Right renal cortex interstitium (tissue), 3 donors: ENCODE results near the gene TNC. TPM values are rescaled to one million over a fixed set of nuclear protein-coding genes. Genes with fewer than 3 reads are reported as not detected.

Experiments
- DNase-seq, 3 donors: peaks; one replicate each; pipeline ENCODE4 v3.0.0-alpha.2; 2013; ENCODE audit warnings: low read depth in 3 of 3, low spot score in 2 of 3
- polyA plus RNA-seq, 3 donors: library from polyadenylated mRNA; unstranded; fragments of 120-200 nt; gene quantifications; one replicate each; pipeline ENCODE4 v1.2.1, GENCODE V29; 2013; ENCODE audit not compliant: insufficient read length in 3 of 3

TNC gene
- polyA plus RNA-seq, 3 donors: 406 to 463 (median 421) TPM

- DNase-seq: no peak
Measured at GRCh38 chr9:115018547-115019435, 99.2 kb downstream of the TNC start.

DNA sequence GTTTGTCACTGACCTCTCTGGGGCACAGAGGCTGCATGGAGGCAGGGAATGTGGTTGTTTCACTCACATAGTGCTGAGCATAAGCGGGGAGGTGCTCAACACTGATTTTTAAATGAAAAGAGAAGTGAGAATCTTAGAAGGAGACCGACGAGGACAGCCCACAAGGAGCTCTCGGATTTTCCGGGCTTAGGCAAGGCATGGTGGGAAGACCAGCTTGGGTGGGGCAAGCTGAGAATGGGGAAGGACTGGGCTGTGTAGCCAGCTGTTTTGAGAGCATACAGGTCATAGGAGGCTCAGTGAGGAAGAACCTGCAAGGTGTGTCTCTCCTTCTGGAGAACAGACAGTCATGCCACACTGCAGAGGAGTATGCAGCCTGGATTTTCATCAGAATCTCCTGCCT lies 101.6 kb downstream of the TNC start:
- no peak for DNase-seq

DNA sequence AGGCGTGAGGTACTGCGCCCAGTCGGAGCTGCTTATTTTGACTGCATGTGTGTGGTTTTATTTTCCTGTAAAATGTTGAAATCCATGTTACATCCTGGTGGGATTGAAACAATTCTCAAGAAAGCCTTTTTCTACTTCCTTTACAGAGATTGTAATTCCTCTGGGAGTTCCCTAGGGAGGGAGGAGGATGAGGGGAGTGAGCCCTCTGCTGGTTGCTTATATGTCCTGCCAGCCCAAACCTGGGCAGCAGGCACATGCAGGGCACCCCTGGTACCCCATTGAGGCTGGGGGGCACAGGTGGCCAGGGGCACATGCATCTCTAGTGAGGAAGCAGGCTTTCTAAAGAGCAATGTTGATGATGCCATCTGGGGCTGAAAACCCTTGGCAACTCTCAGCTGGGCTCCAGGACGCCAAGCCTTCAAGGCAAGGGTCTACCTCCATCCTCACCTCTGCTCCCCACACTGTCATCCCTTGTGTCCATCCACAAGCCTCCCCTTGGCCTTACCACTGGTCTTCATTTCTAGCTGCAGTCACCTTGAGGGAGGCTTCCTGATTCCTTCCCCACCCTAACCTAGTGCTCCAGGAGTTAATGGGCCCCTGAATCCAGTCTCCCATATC lies 102.8 kb downstream of the TNC start:
- DNase-seq: no peak

GRCh38 chr9:115014438-115014837 lies 103.5 kb downstream of the TNC start:
- no peak for DNase-seq

DNA sequence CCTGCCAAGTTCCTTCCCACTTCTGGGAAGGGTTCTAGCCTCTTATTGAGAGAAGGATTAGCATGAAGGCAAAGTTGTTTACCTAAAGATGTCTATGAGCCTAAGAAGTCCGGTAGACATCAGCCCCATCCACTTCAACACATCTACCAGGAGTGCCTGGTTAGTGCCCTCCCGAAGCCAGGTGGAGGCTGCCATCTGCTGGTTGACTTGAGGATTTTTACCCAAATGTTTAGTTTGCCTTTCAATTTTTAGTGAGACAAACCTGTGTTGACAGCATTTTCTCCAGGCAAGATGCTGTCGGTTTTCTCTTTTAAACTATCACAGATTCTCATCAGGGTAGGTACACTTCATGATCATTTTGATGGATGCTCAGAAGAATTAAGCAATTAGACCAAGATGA lies 104.0 kb downstream of the TNC start:
- peak; percentile 25 to 38 (median 26) for DNase-seq

DNA sequence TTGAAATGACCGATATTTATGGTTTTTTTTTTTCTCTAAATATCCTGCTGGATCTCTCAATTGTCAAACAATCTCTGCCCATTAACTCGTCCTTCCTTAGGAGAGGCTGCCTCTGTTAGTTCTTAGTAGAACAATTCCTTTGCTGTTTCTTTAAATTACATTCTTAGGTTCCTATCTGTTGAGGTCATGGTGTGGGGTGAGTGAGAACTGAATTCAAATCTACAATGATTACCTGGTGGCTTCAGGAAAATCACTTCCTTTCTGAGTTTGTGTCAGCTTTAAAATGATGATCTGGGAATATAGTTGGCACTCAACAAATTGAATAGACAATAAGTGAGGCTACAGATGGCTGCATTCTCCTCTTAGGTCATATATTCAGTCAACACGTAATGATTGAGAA lies 105.5 kb downstream of the TNC start:
- DNase-seq: no peak

- no peak for DNase-seq
Measured at GRCh38 chr9:115010874-115011273, 107.1 kb downstream of the TNC start.

DNA sequence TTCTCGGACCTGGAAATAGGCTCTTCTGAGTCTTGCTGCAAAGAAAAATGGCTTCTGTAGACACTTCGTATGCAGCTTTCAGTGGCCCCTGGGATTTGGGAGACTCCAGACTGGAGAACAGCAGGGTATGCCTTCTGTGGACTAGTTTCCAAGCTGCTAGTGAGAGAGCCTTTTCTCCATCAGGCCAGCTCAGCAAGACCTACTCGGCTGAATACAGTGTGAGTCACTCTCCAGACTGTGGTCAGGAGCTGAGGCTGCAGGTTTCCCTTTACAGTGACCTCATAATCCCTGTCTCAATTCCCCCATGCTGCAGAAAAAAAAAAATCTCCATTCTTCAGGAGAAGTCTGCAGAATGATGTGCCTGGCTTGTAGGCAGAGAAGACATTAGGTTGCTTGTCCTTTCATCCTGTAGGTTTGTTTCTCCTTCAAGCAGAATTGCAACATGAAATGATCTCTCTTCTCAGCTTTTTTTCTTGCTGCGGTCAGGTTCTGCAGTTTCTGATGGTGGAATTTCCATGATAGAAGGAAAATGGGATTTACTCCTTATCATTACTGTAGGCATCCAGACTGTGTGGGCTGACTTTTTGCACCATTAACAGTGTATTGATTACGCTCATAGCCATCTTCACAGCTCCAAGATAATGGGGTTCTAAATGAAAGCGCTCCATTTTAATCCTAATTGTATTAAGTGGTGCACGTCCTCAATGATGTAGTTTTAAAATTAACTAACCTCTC lies 109.3 kb downstream of the TNC start:
- no peak for DNase-seq

DNA sequence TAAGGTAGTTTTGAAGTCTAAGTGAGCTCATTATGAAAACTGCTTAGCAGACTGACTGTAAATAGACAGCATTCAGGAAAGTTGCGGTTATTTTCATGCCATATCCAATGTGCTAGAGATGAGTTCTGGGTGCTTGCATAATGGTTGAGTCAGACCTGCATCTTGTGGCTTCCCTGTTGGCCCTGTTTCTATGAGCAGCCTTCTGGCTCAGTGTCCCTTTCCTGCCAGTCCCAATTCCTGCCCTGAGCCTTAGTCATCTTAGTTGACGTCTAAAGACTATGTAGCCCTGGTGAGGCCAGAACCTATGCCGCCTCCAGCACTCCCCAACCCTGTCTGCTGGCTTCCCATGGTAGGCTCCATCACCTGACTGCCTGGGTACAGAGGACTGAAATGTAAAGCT lies 111.3 kb downstream of the TNC start:
- no peak for DNase-seq

DNA sequence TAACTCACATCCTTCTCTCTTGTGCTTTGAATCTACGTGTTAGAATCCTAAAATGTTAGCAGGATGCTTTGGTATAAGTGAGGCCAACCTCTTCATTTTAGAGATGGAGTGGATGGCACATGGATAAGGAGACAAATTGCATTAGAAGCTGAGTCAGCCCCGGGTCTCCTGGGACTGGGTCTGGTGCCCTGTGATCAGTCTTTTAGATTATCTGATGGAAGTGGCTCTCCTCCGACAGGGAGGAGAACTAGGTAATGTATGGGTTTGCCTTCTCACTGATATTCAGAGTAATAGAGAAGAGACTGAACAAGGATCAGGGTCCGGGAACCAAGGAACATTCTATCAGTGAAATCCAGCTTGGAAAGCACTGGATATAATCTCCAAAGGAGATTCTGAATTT lies 112.6 kb downstream of the TNC start:
- no peak for DNase-seq

- no peak for DNase-seq
Measured at GRCh38 chr9:115004545-115004944, 113.4 kb downstream of the TNC start.

- no peak for DNase-seq
Measured at GRCh38 chr9:115002371-115003120, 115.4 kb downstream of the TNC start.

DNA sequence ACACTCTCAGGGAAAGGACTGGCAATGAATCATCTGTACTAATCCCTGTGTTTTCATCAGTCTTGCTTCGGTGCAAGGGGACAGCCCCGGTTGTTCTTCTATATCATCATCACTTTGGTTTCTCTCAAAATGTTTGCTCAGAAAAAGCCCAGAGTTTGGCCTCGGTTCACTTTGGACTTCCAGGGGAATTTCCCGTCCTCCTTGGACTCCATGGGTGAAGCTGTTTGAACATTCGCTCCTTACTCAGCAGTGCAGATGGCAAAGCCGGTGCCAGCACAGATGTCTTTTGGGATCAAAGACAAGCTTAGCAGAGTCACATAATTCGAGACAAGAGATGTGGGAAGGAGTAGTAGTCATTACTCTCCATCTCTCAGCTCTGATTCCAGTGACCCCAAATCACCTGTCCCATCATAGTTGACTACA lies 117.7 kb downstream of the TNC start:
- no peak for DNase-seq

GRCh38 chr9:114998326-114998725 lies 119.6 kb downstream of the TNC start:
- DNase-seq: no peak

- no peak for DNase-seq
Measured at GRCh38 chr9:114995681-114996221, 122.2 kb downstream of the TNC start.

DNA sequence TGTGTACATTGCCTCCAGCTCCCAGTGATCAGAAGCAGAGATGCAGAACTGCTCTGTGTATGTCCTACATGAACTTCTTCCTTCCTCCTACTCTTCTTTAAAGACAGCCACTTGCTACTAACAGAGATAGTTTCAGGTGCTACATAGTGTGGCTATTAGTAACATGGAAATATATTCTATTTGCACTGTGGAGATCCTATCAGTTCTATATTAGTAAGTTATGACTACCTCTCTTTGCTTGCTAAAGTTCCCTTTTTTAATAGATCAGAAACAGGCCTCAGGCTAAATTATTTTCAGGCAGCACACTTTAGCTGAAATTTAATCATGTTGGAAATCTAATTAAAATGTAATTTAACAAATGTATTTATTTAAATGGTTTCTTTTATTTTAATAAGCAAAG lies 123.2 kb downstream of the TNC start:
- no peak for DNase-seq

- DNase-seq: no peak
Measured at GRCh38 chr9:114991861-114992260, 126.1 kb downstream of the TNC start.

DNA sequence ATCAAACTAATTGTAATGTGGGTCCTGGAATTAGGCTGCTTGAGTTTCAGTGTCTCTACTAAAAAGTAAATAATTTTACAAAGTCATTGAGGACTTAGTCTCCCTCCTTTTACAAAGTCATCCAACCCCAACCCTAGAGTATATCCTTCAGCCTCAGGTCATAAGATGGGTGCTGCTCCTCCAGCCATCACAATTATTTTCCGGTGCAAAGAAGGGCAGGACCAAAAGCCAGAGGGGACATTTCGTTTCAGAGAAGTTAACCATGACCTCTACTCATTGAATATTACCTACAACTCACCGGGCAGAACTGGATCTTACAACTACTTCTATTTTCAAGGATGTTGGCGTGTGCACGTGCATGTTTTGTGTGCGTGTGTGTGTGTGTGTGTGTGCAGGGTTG lies 127.1 kb downstream of the TNC start:
- no peak for DNase-seq

- DNase-seq: no peak
Measured at GRCh38 chr9:114989600-114990410, 128.2 kb downstream of the TNC start.
